ENCODE data around the gene PGGT1B.

DNA sequence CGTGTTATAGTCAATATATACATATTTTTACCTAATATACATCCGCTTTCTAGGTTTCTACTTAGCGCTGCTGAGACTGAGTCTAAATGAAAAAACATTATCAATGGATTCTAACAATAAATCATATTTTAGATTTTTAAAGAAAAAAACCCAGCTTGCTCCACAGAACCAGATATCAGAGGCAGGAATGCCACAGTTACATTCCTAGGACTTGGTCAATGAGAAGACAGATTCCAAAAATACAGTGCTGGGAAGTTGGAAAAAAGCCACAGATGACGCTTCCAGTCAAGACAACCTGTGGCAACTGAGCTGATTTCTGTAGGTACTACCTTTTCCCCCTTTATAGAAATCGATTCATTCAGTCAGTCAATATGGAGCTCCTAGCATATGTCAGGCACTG lies 34.4 kb upstream of the PGGT1B start:
- TF ChIP-seq CTCF (IDR thresholded peaks at IDR 0.05; ENCODE audit: poor library complexity, severe bottlenecking) (no peak), POLR2AphosphoS5 (IDR thresholded peaks at IDR 0.05) (no peak), EP300 (conservative IDR thresholded peaks at IDR 0.05; ENCODE audit: poor library complexity, severe bottlenecking) (no peak), MXI1 (conservative IDR thresholded peaks at IDR 0.05; ENCODE audit: poor library complexity, severe bottlenecking) (no peak), RAD21 (conservative IDR thresholded peaks at IDR 0.05) (no peak), REST (IDR thresholded peaks at IDR 0.05; ENCODE audit: borderline replicate concordance) (no peak), EZH2 (IDR thresholded peaks at IDR 0.05; ENCODE audit: borderline replicate concordance, insufficient read depth, low read length, poor library complexity, severe bottlenecking) (no peak)

Data from neural cell (in vitro differentiated cells).